GM21526 (cell line): ENCODE data around the gene MS4A2.
"Not testable (repeated sequence)": the region's sequence is repeated elsewhere in the genome, so short reads cannot be mapped to it uniquely, and the experiment has no call there.

Experiments used
- ATAC-seq: cut with Tn5 transposase; IDR thresholded peaks from one replicate; pipeline ENCODE4 v1.9.1; 2021; ENCODE audit warnings: moderate library complexity; ENCODE audit not compliant: unreplicated experiment, low FRiP score

The MS4A2 gene

DNA sequence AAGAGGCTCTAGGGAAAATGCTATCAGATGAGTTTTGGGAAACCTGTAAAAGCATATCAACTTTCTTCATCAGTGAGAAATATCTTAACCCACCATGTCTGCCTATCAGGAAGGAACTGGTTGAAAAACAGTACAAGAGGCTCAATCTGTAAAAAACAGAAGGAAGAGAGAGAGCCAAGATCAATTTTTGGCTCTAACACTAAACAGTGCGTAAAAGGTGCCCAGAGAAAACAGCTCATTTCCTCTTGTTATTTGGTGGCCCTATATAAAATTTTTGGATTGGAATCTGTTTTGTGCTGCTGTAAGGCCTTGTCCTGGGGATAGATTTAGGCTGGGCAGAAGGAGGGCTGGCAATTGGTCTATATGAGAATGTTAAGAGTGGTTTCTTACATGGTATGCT, 12.1 kb downstream of the MS4A2 start:
- ATAC-seq: no peak

- not testable (repeated sequence) for ATAC-seq
Measured at GRCh38 chr11:60101368-60101767, 12.9 kb downstream of the MS4A2 start.

GRCh38 chr11:60104471-60105115, 16.1 kb downstream of the MS4A2 start:
- not testable (repeated sequence) for ATAC-seq

DNA sequence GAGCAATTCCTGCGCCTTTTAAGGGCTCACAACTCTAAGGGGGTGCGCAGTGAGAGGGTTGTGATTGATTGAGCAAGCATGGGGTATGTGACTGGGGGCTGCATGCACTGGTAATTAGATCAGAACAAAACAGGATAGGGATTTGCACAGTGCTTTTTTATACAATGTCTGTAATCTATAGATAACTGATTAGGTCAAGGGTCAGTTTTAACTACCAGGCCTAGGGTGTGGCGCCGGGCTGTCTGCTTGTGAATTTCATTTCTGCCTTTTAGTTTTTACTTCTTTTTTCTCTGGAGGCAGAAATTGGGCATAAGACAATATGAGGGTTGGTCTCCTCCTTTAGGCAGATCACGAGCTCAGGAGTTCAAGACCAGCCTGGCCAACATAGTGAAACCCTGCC, 20.2 kb downstream of the MS4A2 start:
- not testable (repeated sequence) for ATAC-seq

DNA sequence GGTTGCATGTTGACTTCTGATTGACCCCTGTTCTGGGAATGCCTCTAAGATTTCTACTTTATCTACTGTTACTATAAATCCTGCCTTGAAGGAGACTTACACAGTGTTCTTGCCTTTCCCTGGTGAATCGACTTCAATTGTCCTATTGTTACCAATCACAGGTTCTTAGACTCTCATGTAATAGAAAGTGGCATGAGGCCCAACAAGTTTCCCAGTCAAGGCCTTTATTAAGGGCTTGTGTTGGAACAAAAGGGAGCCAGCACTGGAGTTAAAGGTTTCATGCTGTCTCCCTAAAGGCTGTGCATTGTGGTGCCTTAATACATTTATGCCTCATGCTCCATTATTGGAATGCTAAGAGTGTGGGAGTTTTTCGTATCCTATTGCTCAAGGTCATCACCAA, 23.3 kb downstream of the MS4A2 start:
- ATAC-seq: no peak

GRCh38 chr11:60116996-60117790, 28.7 kb downstream of the MS4A2 start:
- ATAC-seq: no peak

DNA sequence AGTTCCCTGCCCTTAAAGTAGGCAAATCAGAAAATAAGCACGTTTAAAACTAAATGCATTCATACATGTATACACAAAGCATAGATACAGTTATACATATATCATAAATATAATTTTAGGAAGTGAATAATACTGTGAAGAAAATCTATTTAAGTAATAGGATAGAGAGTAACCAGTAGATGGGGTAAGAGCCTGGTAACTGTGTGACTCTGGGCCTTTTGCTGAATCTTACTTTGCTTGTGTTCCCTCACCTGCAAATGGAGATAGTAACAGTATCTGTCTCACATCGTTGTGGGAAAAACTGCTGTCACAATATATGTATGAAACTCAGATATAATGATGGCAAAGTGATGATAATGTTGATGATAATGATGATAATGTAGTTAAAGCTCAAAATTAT, 29.9 kb downstream of the MS4A2 start:
- ATAC-seq: no peak

- ATAC-seq: no peak
Measured at GRCh38 chr11:60119710-60120109, 31.2 kb downstream of the MS4A2 start.

DNA sequence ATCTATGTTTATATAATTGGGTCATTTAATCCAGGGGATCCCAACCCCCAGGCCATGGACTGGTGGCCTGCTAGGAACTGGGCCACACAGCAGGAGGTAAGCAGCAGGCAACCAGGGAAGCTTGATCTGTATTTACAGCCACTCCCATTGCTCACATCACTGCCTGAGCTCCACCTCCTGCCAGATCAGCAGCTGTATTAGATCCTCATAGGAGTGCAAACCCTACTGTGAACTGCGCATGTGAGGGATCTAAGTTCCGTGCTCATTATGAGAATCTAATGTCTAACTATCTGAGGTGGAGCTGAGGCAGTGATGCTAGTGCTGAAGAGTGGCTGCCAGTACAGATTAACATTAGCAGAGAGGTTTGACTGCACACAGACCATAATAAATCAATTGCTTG, 32.8 kb downstream of the MS4A2 start:
- ATAC-seq: no peak

GRCh38 chr11:60122414-60123036, 34.1 kb downstream of the MS4A2 start:
- no peak for ATAC-seq

- no peak for ATAC-seq
Measured at GRCh38 chr11:60124802-60125432, 36.5 kb downstream of the MS4A2 start.

DNA sequence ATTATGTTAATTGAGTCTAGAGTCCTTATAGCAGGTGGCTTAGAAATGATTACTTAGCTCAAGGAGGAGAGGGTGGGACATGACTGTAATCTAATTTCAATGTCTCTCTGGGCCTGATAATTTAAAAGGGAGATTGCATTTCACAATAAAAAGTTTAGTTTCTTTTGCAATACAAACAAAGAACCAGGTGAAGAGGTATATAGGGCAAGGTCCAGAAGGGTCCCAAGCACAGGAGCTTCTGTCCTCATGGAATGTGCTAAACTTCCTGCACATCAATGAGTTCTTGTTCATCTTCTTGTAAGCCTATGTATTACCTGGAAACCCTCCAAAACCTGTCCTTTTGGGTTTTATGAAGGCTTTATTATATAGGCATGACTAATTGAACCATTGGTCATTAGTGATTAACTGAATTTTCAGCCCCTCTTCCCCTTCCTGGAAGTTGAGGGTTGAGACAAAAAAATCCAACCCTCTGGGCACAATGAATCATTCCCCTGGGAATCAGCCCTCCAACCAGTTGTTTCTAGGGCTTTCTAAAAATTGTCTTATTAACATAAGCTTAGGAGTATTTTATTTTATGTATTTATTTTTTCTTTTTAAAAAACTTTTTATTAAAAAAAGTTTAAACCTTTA, 37.6 kb downstream of the MS4A2 start:
- no peak for ATAC-seq

- no peak for ATAC-seq
Measured at GRCh38 chr11:60127311-60127811, 38.9 kb downstream of the MS4A2 start.

DNA sequence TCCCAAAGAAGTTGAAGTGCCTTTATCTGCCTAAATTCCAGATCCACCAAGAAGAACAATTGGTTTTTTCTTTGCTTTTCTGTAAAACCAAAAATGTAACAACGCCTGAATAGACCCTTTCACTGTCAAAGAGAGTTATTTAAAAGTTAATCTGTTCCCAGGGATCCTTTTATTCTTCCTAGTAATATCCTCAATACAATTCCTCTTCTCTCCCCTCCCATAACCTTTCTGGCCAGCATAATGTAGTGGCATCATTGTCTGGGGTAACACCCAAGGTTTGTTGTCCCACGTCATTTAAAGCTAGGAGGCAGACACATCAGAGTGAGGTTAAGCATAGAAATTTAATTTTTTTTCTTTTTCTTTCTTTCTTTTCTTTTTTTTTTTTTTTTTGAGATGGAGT, 39.9 kb downstream of the MS4A2 start:
- ATAC-seq: no peak

GRCh38 chr11:60128866-60129265, 40.4 kb downstream of the MS4A2 start:
- ATAC-seq: not testable (repeated sequence)

GRCh38 chr11:60129853-60130252, 41.4 kb downstream of the MS4A2 start:
- ATAC-seq: no peak

DNA sequence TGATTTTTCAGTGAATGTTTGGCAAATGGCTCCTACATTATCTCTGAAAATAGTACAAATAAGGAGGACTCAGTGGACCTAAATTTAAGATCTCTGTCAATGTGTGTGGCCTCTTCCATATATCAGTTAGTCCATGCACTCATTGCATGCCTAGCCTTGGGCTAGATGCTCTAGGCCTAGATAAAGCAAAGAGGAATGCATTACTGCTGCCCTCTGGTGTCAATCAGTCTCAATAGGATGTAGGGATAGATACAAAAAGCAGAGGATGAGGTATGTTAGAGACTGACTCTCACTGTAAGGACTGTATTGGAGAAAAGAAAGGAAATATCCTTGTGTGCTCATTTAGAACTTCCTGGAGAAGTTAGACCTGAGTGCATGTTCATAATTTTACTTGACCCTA, 42.0 kb downstream of the MS4A2 start:
- no peak for ATAC-seq

- no peak for ATAC-seq
Measured at GRCh38 chr11:60131912-60132311, 43.4 kb downstream of the MS4A2 start.

DNA sequence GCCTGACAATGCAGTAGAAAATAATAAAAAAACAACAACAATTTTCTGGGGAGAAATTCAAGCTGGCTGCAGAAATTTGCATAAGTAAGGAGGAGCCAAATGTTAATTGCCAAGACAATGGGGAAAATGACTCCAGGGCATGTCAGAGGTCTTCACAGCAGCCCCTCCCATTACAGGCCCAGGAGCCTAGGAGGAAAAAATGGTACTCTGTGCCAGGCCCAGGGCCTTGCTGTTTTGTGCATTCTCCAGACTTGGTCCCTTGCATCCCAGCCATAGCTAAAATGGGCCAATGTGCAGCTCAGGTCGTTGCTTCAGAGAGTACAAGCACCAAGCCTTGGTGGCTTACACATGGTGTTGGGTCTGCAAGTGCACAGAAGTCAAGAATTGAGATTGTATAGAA, 45.5 kb downstream of the MS4A2 start:
- no peak for ATAC-seq

DNA sequence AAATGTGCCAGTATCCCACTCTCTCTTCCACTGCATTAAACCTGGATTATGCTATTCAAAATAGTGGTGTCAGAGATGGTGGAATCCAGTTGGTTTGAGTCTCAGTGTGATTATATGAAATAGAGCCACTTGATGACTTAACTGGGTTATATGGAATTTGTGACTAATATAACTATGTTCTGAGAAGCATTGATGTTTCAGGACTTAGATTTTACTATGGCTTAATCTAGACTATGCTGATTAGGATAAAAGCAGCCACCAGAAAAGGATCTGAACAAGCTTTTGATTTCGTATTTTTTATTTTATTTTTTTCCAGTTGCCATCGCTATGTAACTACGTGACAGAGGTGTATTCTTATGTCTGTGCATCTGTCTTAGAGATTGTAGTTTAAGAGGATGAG, 55.3 kb downstream of the MS4A2 start:
- ATAC-seq: no peak

- no peak for ATAC-seq
Measured at GRCh38 chr11:60145677-60146076, 57.2 kb downstream of the MS4A2 start.
